AG04449 (cell line): Measurements from ENCODE around the gene CACNG5.

Experiments used
- CTCF ChIA-PET: fragments of 350-600 bp; formaldehyde crosslinking; extraction: SDS; loops from one replicate; lab custom pipeline; 2021; ENCODE audit warnings: antibody characterized with exemption; lab: Yijun Ruan, JAX
- POLR2A ChIA-PET: fragments of 400-600, 350-600 bp; formaldehyde crosslinking; extraction: SDS; loops from one replicate; lab custom pipeline; 2020; ENCODE audit warnings: antibody characterized with exemption, inconsistent platforms; lab: Yijun Ruan, JAX
- DNase-seq: peaks from one replicate; pipeline ENCODE4 v3.0.0-alpha.2; 2010; ENCODE audit warnings: low read depth, low spot score
- H3K4me3 ChIP-seq: 2 replicates; pipeline ENCODE4 v1.5.1; 2011; ENCODE audit warnings: low read depth, mild to moderate bottlenecking, control low read depth, low read length
- TF ChIP-seq, protein P1 (sequence below): IDR thresholded peaks from one replicate; pipeline ENCODE4 v1.5.1; 2011; ENCODE audit warnings: mild to moderate bottlenecking, moderate library complexity, low read length, control low read depth, inconsistent platforms; ENCODE audit not compliant: insufficient read depth; ENCODE audit errors: missing control alignments

Gene CACNG5

GRCh38 chr17:66841328-66841727, 6.4 kb downstream of the CACNG5 start:
- no peak for DNase-seq
- TF ChIP-seq, protein P1, sequence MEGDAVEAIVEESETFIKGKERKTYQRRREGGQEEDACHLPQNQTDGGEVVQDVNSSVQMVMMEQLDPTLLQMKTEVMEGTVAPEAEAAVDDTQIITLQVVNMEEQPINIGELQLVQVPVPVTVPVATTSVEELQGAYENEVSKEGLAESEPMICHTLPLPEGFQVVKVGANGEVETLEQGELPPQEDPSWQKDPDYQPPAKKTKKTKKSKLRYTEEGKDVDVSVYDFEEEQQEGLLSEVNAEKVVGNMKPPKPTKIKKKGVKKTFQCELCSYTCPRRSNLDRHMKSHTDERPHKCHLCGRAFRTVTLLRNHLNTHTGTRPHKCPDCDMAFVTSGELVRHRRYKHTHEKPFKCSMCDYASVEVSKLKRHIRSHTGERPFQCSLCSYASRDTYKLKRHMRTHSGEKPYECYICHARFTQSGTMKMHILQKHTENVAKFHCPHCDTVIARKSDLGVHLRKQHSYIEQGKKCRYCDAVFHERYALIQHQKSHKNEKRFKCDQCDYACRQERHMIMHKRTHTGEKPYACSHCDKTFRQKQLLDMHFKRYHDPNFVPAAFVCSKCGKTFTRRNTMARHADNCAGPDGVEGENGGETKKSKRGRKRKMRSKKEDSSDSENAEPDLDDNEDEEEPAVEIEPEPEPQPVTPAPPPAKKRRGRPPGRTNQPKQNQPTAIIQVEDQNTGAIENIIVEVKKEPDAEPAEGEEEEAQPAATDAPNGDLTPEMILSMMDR, result no peak
- CTCF ChIA-PET, result no interaction called here
- POLR2A ChIA-PET, result no interaction called here
- H3K4me3 ChIP-seq, result no peak overlapping the region

DNA sequence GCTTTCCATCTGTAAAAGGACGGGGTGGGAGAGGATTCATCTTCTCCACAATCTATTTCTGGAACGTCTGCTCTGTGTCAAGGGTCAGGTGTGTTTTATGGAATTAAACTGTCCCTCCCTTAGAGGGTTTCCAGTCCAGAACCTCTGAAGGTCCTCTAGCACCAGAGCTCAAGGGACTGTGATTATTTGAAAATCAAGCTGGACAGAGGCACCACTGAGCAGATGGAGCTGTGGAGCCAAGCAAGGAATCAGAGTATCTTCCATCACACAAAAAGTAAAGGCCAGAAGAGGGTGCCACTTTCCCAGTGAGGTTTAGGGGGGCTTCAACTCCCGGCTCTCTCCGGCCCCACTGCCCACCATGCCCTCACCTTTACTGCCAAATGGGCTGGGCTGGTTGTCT, 6.8 kb downstream of the CACNG5 start:
- TF ChIP-seq, protein P1, result no peak
- ChIA-PET POLR2A (no interaction called here), CTCF (no interaction called here)
- no peak for DNase-seq
- H3K4me3 ChIP-seq, result no peak overlapping the region

DNA sequence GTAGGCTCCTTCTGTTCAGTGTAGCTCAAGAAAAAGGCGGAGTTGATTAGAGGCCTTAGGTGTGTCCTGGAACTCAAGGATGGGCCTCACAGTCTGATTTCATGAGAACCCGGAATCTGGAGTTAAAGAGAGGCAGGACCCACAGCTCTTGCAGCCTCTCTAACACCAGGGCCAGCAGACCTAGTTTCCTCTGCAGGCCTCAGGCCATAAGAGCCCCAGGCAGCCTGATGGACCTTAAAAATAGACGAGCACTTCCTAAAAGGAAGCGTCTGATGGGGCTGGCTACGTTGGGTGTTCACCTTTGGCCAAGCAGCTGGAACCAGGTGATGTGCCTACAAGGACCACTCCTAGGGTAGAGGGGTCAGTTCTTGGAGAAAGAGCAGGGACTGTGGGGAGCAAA, 7.6 kb downstream of the CACNG5 start:
- TF ChIP-seq, protein P1, result no peak
- no peak overlapping the region for H3K4me3 ChIP-seq
- ChIA-PET POLR2A (no interaction called here), CTCF (no interaction called here)
- DNase-seq, result no peak

DNA sequence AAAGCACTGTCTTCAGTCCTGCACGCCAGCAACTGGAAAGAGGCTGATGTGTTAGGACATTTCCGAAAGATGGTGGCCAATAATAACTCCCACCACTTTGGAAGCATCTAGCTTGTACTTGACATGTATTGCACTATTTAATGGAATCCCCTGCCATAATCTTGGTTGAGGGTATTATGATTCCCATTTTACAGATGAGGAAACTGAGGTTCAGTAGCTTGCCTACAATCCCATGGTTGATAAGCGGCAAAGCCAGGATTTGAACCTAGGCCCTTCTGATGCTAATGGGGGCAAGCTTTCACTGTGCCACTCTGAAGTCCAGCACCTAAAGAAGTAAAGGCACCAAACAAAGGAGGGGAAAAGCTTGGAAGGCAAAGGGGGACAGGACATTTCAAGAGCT, 8.0 kb downstream of the CACNG5 start:
- ChIA-PET CTCF (no interaction called here), POLR2A (no interaction called here)
- TF ChIP-seq, protein P1, result no peak
- no peak overlapping the region for H3K4me3 ChIP-seq
- DNase-seq, result no peak

- H3K4me3 ChIP-seq, result no peak overlapping the region
- TF ChIP-seq, protein P1, result no peak
- ChIA-PET POLR2A (no interaction called here), CTCF (interaction anchor here (1.0 kb wide), 1 partner anchor 13 kb away, joined by 4 read pairs; no protein-coding TSS in a partner anchor)
- no peak for DNase-seq
These were observed 8.7 kb downstream of the CACNG5 start for GRCh38 chr17:66843627-66844026.

DNA sequence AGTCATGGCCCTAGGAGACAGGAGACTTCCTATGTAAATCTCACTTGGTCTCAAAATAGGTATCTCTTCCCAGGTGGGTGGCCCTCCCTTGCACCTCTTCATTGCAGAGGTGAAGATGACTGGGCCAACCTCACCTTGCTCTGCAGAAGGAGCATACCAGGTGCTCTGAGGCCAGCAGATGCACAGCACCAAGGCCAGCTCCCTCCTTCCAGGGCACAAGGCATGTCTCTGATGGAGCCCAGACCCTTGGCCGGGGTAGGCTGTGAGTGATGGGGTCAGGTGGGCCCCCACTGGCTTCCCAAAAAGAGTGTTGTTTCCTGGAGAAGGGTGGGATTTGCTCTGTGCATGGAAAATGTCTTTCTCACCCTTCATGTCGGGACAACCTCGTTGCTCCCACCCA, 12.8 kb downstream of the CACNG5 start:
- no peak overlapping the region for H3K4me3 ChIP-seq
- TF ChIP-seq, protein P1, result no peak
- ChIA-PET CTCF (no interaction called here), POLR2A (no interaction called here)
- DNase-seq, result no peak

DNA sequence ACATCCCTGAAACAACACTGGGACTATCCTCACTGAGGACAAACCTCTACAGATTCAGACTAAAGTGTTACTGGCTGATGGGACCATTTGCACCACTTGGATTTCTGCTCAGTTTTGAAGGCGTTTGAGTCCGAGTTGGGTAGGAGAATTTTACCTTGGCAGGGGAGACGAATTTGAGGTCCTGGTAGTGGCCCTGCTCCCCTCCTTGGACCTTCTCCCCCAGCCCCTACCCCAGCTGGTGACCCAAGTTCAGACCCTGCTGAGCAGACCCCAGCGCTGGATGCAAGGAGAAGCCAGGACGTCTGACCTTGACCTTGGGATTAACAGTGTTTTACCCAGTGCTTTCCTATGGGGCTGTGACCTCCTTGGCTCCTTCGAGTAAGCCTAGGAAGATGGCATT, 13.6 kb downstream of the CACNG5 start:
- H3K4me3 ChIP-seq, result no peak overlapping the region
- no peak for DNase-seq
- TF ChIP-seq, protein P1, result no peak
- ChIA-PET POLR2A (no interaction called here), CTCF (no interaction called here)
